SK-N-MC (cell line): ENCODE results near the gene AVEN.

Source experiments
- DNase-seq: peaks from one replicate; pipeline ENCODE4 v3.0.0-alpha.2; 2011; ENCODE audit warnings: low read depth, low spot score
- H3K27ac ChIP-seq: fragments of 200-600 bp; sonication (generic); 2 replicates; pipeline ENCODE4 v1.5.1; 2016; ENCODE audit warnings: mixed run types
- H3K36me3 ChIP-seq: fragments of 200-600 bp; sonication (generic); 2 replicates; pipeline ENCODE4 v1.6.1; 2017; ENCODE audit warnings: antibody characterized with exemption, low read length, mixed read lengths; ENCODE audit not compliant: insufficient read depth
- H3K4me3 ChIP-seq: fragments of 200-600 bp; sonication (generic); 2 replicates; pipeline ENCODE4 v1.5.1; 2016
- H3K9ac ChIP-seq: fragments of 200-600 bp; sonication (generic); 2 replicates; pipeline ENCODE4 v1.8.0; 2017; ENCODE audit warnings: mixed run types, mixed read lengths; ENCODE audit not compliant: insufficient read length
- H3K9me3 ChIP-seq: fragments of 200-600 bp; sonication (generic); 2 replicates; pipeline ENCODE4 v1.6.1; 2017; ENCODE audit warnings: low read depth, mild to moderate bottlenecking, antibody characterized with exemption, low read length, moderate library complexity, mixed read lengths
- EZH2 ChIP-seq: fragments of 200-600 bp; sonication (generic); IDR thresholded peaks from one replicate; pipeline ENCODE4 v1.6.1; 2017; ENCODE audit warnings: antibody characterized with exemption
- FOXP2 ChIP-seq: optimal IDR thresholded peaks from 2 replicates; pipeline ENCODE3; 2011; ENCODE audit warnings: mild to moderate bottlenecking, moderate library complexity; ENCODE audit not compliant: insufficient read depth; ENCODE audit errors: extremely low read length, control extremely low read depth
- POLR2AphosphoS5 ChIP-seq: IDR thresholded peaks from 2 replicates; pipeline ENCODE4 v1.6.1; 2012; ENCODE audit warnings: mild to moderate bottlenecking, low read depth, low read length, borderline replicate concordance

The AVEN gene

GRCh38 chr15:33852094-33852493 is 186.9 kb downstream of the AVEN start:
- Histone ChIP-seq H3K36me3 (no peaks in the 10 kb centered on the region), H3K9me3 (no peaks in the 10 kb centered on the region), H3K27ac (no peak overlapping the region), H3K4me3 (no peak overlapping the region), H3K9ac (no peak overlapping the region)
- DNase-seq, result no peak
- no peak for TF ChIP-seq EZH2
- TF ChIP-seq POLR2AphosphoS5, result no peak
- TF ChIP-seq FOXP2, result no peak

DNA sequence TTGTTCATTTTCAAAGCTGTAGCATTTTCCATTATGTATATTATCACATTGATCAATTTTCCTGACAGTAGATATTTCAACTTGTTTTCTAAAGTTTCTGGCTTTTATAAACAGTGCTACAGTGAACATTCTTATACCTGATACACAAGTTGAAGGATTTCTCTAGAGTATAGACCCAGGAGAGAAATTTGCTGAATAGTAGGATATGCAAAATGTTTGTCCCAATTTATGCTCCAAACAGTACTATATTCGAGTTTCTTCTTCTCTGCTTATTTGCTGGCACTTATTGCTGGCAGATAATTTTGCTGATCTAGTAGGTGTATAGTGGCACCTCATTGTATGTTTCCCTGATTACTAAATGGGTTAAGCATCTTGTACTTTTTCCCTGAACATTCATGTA is 187.9 kb downstream of the AVEN start:
- Histone ChIP-seq H3K4me3 (no peak overlapping the region), H3K9me3 (no peaks in the 10 kb centered on the region), H3K9ac (no peak overlapping the region), H3K27ac (no peak overlapping the region), H3K36me3 (no peaks in the 10 kb centered on the region)
- DNase-seq, result no peak
- TF ChIP-seq EZH2 (no peak), FOXP2 (no peak), POLR2AphosphoS5 (no peak)

- H3K9me3 ChIP-seq, result no peaks in the 10 kb centered on the region
- no peak for TF ChIP-seq EZH2
- TF ChIP-seq FOXP2, result no peak
- TF ChIP-seq POLR2AphosphoS5, result no peak
- no peak for DNase-seq
- no peak overlapping the region for H3K4me3 ChIP-seq
- H3K36me3 ChIP-seq, result no peaks in the 10 kb centered on the region
- no peak overlapping the region for H3K27ac ChIP-seq
- H3K9ac ChIP-seq, result no peak overlapping the region
These were observed 191.0 kb downstream of the AVEN start for GRCh38 chr15:33848011-33848410.

GRCh38 chr15:33846862-33847261 is 192.1 kb downstream of the AVEN start:
- H3K9ac ChIP-seq, result no peak overlapping the region
- DNase-seq, result no peak
- no peak overlapping the region for H3K27ac ChIP-seq
- H3K36me3 ChIP-seq, result no peaks in the 10 kb centered on the region
- no peaks in the 10 kb centered on the region for H3K9me3 ChIP-seq
- TF ChIP-seq FOXP2 (no peak), EZH2 (no peak), POLR2AphosphoS5 (no peak)
- H3K4me3 ChIP-seq, result no peak overlapping the region

- Histone ChIP-seq H3K36me3 (no peaks in the 10 kb centered on the region), H3K4me3 (no peak overlapping the region), H3K9ac (no peak overlapping the region), H3K9me3 (no peaks in the 10 kb centered on the region), H3K27ac (no peak overlapping the region)
- no peak for DNase-seq
- TF ChIP-seq EZH2 (no peak), FOXP2 (no peak), POLR2AphosphoS5 (no peak)
These were observed 192.9 kb downstream of the AVEN start for GRCh38 chr15:33846142-33846541.

- no peak for DNase-seq
- Histone ChIP-seq H3K27ac (no peak overlapping the region), H3K4me3 (no peak overlapping the region), H3K36me3 (no peaks in the 10 kb centered on the region), H3K9me3 (no peaks in the 10 kb centered on the region), H3K9ac (no peak overlapping the region)
- TF ChIP-seq POLR2AphosphoS5 (no peak), FOXP2 (no peak), EZH2 (no peak)
These were observed 194.4 kb downstream of the AVEN start for GRCh38 chr15:33844597-33844996.

- no peak for TF ChIP-seq POLR2AphosphoS5
- no peak for TF ChIP-seq EZH2
- TF ChIP-seq FOXP2, result no peak
- no peak overlapping the region for H3K9ac ChIP-seq
- no peak overlapping the region for H3K27ac ChIP-seq
- no peaks in the 10 kb centered on the region for H3K36me3 ChIP-seq
- DNase-seq, result no peak
- H3K4me3 ChIP-seq, result no peak overlapping the region
- no peaks in the 10 kb centered on the region for H3K9me3 ChIP-seq
These were observed 194.8 kb downstream of the AVEN start for GRCh38 chr15:33844186-33844585.

DNA sequence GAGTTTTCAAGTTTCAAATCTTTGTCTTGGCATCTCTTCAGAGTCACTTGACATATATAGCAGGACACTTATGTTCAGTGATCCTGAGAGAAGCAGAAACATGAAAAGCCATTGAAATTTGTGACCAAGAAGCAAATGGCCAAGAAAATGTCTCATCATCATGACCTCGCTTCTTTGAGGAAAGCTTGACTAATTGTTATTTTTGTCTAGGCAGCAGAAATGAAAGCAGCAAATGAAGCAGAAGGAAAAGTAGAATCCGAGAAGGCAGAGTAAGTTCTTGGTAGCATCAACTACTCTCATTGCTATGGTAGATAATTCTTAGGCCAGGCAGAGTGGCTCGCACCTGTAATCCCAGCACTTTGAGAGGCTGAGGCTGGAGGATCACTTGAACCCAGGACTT is 198.4 kb downstream of the AVEN start:
- Histone ChIP-seq H3K27ac (no peak overlapping the region), H3K36me3 (no peaks in the 10 kb centered on the region), H3K9me3 (no peaks in the 10 kb centered on the region), H3K9ac (no peak overlapping the region), H3K4me3 (no peak overlapping the region)
- no peak for TF ChIP-seq EZH2
- TF ChIP-seq FOXP2, result no peak
- TF ChIP-seq POLR2AphosphoS5, result no peak
- no peak for DNase-seq

DNA sequence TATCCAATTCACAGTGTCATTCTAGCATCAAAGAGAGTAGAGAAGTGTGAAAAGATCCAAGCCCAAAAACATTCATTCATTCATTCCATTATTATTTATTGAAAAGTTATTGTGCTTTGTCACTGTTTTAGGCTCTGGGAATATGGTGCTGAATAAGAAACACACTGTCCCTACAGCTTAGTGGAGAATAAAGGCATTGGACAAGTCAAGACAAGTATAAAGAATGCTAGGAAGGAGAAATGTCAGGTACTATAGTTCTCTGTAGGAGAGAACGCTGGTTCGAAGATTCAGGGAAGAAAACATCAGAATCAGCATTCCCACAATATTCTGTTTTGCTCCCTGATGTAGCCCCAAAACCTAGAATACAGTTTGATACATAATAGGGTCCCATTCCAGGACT is 199.5 kb downstream of the AVEN start:
- H3K27ac ChIP-seq, result no peak overlapping the region
- DNase-seq, result no peak
- no peaks in the 10 kb centered on the region for H3K36me3 ChIP-seq
- H3K4me3 ChIP-seq, result no peak overlapping the region
- TF ChIP-seq EZH2 (no peak), FOXP2 (no peak), POLR2AphosphoS5 (no peak)
- H3K9ac ChIP-seq, result no peak overlapping the region
- no peaks in the 10 kb centered on the region for H3K9me3 ChIP-seq
